Skeletal muscle cell (primary cell): Measurements from ENCODE around the gene RASAL2.

Source experiments
- DNase-seq: peaks from one replicate; pipeline ENCODE4 v3.0.0-alpha.2; 2010; ENCODE audit warnings: low read depth
- H3K4me3 ChIP-seq: 2 replicates; pipeline ENCODE4 v1.5.1; 2011; ENCODE audit warnings: low read depth, mild to moderate bottlenecking, control low read depth, low read length, moderate library complexity

Gene RASAL2

GRCh38 chr1:178461104-178461503 is 367.2 kb downstream of the RASAL2 start:
- no peak overlapping the region for H3K4me3 ChIP-seq
- DNase-seq, result no peak

- no peak overlapping the region for H3K4me3 ChIP-seq
- no peak for DNase-seq
Observed at GRCh38 chr1:178461701-178462100, 367.8 kb downstream of the RASAL2 start.

- no peak overlapping the region for H3K4me3 ChIP-seq
- no peak for DNase-seq
Observed at GRCh38 chr1:178464141-178464540, 370.2 kb downstream of the RASAL2 start.

GRCh38 chr1:178464566-178464965 is 370.7 kb downstream of the RASAL2 start:
- no peak overlapping the region for H3K4me3 ChIP-seq
- no peak for DNase-seq

- no peak overlapping the region for H3K4me3 ChIP-seq
- DNase-seq, result peak; percentile 55
Observed at GRCh38 chr1:178465011-178465410, 371.1 kb downstream of the RASAL2 start.

GRCh38 chr1:178467837-178468236 is 373.9 kb downstream of the RASAL2 start:
- no peak overlapping the region for H3K4me3 ChIP-seq
- no peak for DNase-seq

- H3K4me3 ChIP-seq, result no peak overlapping the region
- DNase-seq, result no peak
Observed at GRCh38 chr1:178470411-178470960, 376.6 kb downstream of the RASAL2 start.

GRCh38 chr1:178472531-178472930 is 378.6 kb downstream of the RASAL2 start:
- no peak for DNase-seq
- H3K4me3 ChIP-seq, result no peak overlapping the region

- no peak overlapping the region for H3K4me3 ChIP-seq
- DNase-seq, result no peak
Observed at GRCh38 chr1:178477373-178477772, 383.5 kb downstream of the RASAL2 start.

- no peak overlapping the region for H3K4me3 ChIP-seq
- no peak for DNase-seq
Observed at GRCh38 chr1:178477841-178478240, 383.9 kb downstream of the RASAL2 start.

GRCh38 chr1:178483251-178483957 is 389.5 kb downstream of the RASAL2 start:
- H3K4me3 ChIP-seq, result no peak overlapping the region
- no peak for DNase-seq

GRCh38 chr1:178484698-178485225 is 390.9 kb downstream of the RASAL2 start:
- H3K4me3 ChIP-seq, result no peak overlapping the region
- DNase-seq, result no peak

GRCh38 chr1:178485541-178485981 is 391.7 kb downstream of the RASAL2 start:
- DNase-seq, result no peak
- H3K4me3 ChIP-seq, result no peak overlapping the region

- DNase-seq, result no peak
- peak overlapping the region; percentile 7 for H3K4me3 ChIP-seq
Observed at GRCh38 chr1:178486100-178487069, 392.5 kb downstream of the RASAL2 start.

- H3K4me3 ChIP-seq, result peak overlapping the region; percentile 7
- DNase-seq, result no peak
Observed at GRCh38 chr1:178487070-178487615, 393.2 kb downstream of the RASAL2 start.

GRCh38 chr1:178488393-178488792 is 394.5 kb downstream of the RASAL2 start:
- no peak overlapping the region for H3K4me3 ChIP-seq
- no peak for DNase-seq

- no peak overlapping the region for H3K4me3 ChIP-seq
- no peak for DNase-seq
Observed at GRCh38 chr1:178489399-178489798, 395.5 kb downstream of the RASAL2 start.

- no peak overlapping the region for H3K4me3 ChIP-seq
- DNase-seq, result no peak
Observed at GRCh38 chr1:178490136-178490535, 396.2 kb downstream of the RASAL2 start.

- no peak for DNase-seq
- no peak overlapping the region for H3K4me3 ChIP-seq
Observed at GRCh38 chr1:178490967-178491366, 397.1 kb downstream of the RASAL2 start.

GRCh38 chr1:178491721-178492120 is 397.8 kb downstream of the RASAL2 start:
- H3K4me3 ChIP-seq, result no peak overlapping the region
- no peak for DNase-seq
